HG03064 (cell line): ENCODE data around the gene EIF2AK3.
"Not testable (repeated sequence)": the region's sequence is repeated elsewhere in the genome, so short reads cannot be mapped to it uniquely, and the experiment has no call there.

Experiments used
- ATAC-seq: cut with Tn5 transposase; IDR thresholded peaks from one replicate; pipeline ENCODE4 v1.9.1; 2021; ENCODE audit warnings: low read depth; ENCODE audit not compliant: unreplicated experiment

The EIF2AK3 gene

DNA sequence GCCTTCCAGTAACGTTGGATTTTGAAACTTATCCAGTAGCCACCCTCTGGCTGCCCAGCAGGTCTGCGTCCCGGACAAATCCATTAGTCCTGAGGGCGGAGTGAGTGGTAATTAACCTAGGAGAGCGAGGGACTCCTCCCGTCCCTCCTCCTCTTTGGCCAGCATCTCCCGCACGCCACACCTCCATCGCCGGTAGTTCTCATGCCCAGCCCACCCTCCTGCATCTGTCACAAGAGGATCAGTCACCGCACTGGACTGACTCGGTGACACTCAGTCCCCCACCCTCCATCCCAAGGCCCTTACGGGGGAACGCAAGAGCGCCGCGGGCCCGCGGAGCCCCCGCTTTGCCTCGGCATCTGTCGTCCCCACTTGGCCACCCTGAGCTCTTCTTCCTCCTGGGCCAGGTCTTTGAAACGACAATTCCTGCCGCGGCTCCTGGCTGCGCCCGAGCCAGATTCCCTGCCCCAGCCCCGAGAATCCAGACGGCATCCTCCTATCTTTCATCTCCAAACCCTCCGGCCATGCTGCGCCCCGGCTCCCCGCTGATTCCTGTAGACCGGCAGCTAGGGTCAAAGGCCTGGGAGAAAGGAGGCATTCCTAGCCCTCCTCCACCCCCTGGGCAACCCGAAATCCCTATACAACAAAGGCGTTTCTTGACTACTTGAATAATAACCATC is 77.5 kb downstream of the EIF2AK3 start:
- ATAC-seq: no peak

GRCh38 chr2:88546291-88546690 is 81.0 kb downstream of the EIF2AK3 start:
- ATAC-seq: not testable (repeated sequence)

DNA sequence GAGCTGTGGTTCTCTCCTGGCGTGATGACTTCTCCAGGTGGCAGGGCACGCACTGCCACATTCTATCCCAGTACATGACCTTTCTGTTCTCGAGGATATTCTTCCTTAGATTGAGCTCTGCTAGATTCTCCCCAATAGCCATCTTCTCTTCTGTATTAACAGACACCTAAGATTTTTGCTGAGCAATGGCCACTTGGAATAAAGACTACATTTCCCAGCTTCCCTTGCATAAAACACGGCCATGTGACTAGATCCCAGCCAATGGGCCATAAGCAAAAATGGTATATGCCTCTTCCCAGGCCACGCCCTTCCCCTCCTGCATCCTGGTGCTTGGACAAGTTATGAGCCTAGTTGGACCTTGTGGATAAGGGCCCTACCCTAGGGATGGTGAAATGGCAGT is 82.1 kb downstream of the EIF2AK3 start:
- no peak for ATAC-seq

GRCh38 chr2:88543541-88544057 is 83.7 kb downstream of the EIF2AK3 start:
- ATAC-seq: no peak

DNA sequence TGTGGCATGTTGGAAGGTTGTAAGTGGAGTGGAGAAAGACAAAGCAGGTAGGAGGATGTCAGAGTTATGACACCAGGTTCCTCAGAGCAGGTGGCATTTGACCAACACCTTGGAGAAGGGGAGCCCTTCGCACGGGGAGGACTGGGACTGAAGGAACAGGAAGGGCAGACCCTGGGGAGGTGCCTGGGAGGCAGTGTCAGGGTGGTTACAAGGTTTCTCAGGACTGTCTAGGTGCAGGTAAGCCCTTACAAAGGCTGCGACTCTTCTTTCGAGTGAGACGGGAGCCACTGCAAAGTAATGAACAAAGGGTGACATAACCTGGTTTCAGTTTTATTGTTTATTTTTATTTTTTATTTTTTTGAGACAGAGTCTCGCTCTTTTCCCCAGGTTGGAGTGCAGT is 84.6 kb downstream of the EIF2AK3 start:
- ATAC-seq: no peak

DNA sequence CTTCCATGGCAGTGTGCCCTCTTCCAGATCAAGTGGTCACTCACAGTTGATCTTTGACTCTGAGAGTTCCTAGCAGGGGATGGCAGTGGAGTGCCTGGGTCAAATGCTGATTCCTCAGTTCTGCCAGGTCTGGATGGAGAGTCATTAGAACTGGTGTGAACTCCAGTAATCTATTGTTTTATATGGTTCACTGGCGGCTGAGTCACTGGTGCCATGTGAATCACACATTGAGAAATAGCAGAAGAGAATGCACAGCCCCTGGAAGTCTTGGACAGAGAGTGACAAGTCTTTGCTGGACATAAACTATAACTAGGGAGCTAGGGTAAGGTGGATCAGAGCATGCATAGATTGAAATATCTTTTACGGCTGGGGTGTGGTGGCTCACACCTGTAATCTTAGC is 86.9 kb downstream of the EIF2AK3 start:
- ATAC-seq: no peak

DNA sequence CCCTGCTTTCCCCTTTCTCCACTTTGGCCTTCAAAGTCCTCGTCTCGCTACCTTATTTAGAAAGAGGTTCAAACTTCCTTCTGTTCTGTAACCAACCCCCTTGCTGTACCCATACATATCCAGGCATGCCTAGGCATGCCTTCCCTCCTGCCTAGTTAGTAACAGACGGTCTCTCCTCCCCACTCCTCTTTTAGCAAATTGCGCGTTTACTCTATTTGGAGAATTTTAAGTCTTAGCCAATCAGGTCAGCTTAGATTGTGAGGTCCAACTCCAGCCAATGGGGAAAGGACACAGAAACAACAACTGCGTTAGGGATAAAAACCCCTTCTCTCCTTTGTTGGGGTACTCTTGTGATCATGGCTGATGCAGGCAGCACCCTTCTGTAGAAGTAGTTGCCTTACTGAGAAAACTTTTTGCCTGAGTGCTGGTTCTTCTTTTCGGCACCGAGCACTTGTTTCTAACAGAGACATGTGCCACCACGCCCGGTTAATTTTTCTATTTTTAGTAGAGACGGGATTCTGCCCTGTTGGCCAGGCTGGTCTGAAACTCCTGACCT is 88.8 kb downstream of the EIF2AK3 start:
- no peak for ATAC-seq

DNA sequence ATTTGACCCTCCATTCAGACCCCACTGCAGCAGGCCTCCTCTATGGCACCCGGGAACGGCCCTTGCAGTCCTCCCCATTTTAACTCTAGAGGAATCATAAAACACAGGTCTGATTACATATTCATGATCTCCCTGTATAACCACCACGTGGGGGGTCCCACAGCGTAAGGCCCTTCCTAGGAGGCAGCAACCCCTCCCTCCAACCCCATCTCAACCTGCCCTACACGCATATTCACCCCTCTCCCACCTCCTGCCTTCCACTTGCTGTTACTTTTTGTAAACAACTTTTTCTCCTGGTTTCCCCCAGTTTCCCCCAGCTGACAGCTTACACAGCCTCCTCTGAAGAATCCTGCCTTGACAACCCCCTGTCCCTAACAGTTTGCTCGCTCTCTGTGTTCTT is 89.6 kb downstream of the EIF2AK3 start:
- ATAC-seq: no peak

GRCh38 chr2:88530081-88530480 is 97.2 kb downstream of the EIF2AK3 start:
- no peak for ATAC-seq

DNA sequence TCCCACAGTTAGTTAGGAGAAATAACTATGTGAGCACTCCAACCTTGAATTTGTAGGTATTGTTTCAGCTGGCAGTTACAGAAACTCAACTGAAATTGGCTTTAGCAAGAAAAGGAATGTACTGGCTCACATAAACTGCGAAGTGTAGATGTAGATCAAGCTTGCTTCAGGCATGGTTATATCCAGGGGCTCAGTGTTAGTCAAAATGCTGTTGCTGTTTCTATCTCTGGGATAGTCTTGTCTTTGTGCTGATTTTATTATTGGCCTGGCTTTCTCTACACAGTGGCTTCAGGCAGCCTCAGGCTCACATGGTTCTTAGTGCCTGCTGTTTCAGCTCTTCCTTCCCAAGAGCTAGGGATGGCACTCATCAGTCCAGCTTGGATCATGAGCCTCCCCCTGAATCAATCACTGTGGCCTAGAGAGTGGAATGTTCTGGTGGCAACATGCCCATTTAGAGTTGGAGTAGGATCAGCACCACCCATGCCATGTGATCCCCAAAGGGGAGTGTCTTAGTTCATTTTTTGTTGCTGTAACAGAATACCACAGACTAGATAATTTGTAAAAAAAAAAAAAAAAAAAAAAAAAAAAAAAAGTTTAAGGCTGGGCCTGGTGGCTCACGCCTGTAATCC is 105.7 kb downstream of the EIF2AK3 start:
- ATAC-seq: no peak

GRCh38 chr2:88517759-88518201 is 109.5 kb downstream of the EIF2AK3 start:
- no peak for ATAC-seq
